GM19351 (cell line): Measurements from ENCODE around the gene AHCY.
"Not testable (repeated sequence)": the region's sequence is repeated elsewhere in the genome, so short reads cannot be mapped to it uniquely, and the experiment has no call there.

ENCODE experiments used
- ATAC-seq: cut with Tn5 transposase; IDR thresholded peaks from one replicate; pipeline ENCODE4 v1.9.1; 2021; ENCODE audit warnings: mild to moderate bottlenecking, moderate library complexity; ENCODE audit not compliant: unreplicated experiment

Gene AHCY

GRCh38 chr20:34262488-34263288 lies 40.5 kb downstream of the AHCY start:
- no peak for ATAC-seq

- ATAC-seq, result no peak
These were observed 42.8 kb downstream of the AHCY start for GRCh38 chr20:34260208-34260942.

GRCh38 chr20:34256629-34257124 lies 46.5 kb downstream of the AHCY start:
- ATAC-seq, result no peak

GRCh38 chr20:34254979-34255378 lies 48.2 kb downstream of the AHCY start:
- ATAC-seq, result no peak

- ATAC-seq, result not testable (repeated sequence)
These were observed 50.6 kb downstream of the AHCY start for GRCh38 chr20:34252431-34253086.

- ATAC-seq, result no peak
These were observed 51.5 kb downstream of the AHCY start for GRCh38 chr20:34251619-34252018.

- no peak for ATAC-seq
These were observed 53.1 kb downstream of the AHCY start for GRCh38 chr20:34250005-34250404.

GRCh38 chr20:34249291-34249690 lies 53.9 kb downstream of the AHCY start:
- peak; percentile 84 for ATAC-seq

GRCh38 chr20:34246126-34246626 lies 57.0 kb downstream of the AHCY start:
- no peak for ATAC-seq

- ATAC-seq, result no peak
These were observed 59.8 kb downstream of the AHCY start for GRCh38 chr20:34243377-34243776.

- no peak for ATAC-seq
These were observed 60.3 kb downstream of the AHCY start for GRCh38 chr20:34242879-34243278.

GRCh38 chr20:34242015-34242414 lies 61.1 kb downstream of the AHCY start:
- ATAC-seq, result not testable (repeated sequence)

- ATAC-seq, result no peak
These were observed 62.2 kb downstream of the AHCY start, which contains the start of gene ASIP for GRCh38 chr20:34240693-34241615. Gene ASIP, plus strand, starts transcription at chr20:34241423. Its CDS starts 18,952 bp downstream, at chr20:34260375.

GRCh38 chr20:34240121-34240520 lies 63.0 kb downstream of the AHCY start:
- ATAC-seq, result no peak

GRCh38 chr20:34237942-34238341 lies 65.2 kb downstream of the AHCY start:
- no peak for ATAC-seq

- no peak for ATAC-seq
These were observed 67.3 kb downstream of the AHCY start for GRCh38 chr20:34235875-34236274.

- ATAC-seq, result no peak
These were observed 69.5 kb downstream of the AHCY start for GRCh38 chr20:34233687-34234086.

- no peak for ATAC-seq
These were observed 70.6 kb downstream of the AHCY start for GRCh38 chr20:34232494-34233087.

- ATAC-seq, result no peak
These were observed 71.5 kb downstream of the AHCY start for GRCh38 chr20:34231634-34232033.
